Natural killer cell (primary cell): ENCODE results near the gene TIAM1. TPM values are rescaled to one million over a fixed set of nuclear protein-coding genes. Genes with fewer than 3 reads are reported as not detected.

Experiments
- ATAC-seq, 3 donors: fragments of 150-1000 bp in 2 of 3; fragments of 200-7000 bp in 1 of 3; cut with Tn5 transposase; 1 replicate in 1 of 3; 2 replicates in 2 of 3; pipeline ENCODE4 v1.10.0; 2021; ENCODE audit warnings: mild to moderate bottlenecking in 2 of 3, moderate library complexity in 2 of 3
- DNase-seq, 2 donors: peaks; one replicate each; pipeline versions ENCODE4 v3.0.0 to v3.0.0-alpha.2; 2013 to 2021; ENCODE audit warnings: mixed read lengths in 1 of 2
- H3K27ac ChIP-seq: one replicate; pipeline ENCODE4 v1.5.1; 2013; ENCODE audit warnings: mild to moderate bottlenecking, low read length
- H3K27me3 ChIP-seq: one replicate; pipeline ENCODE4 v1.6.1; 2013; ENCODE audit warnings: low read length; ENCODE audit not compliant: control insufficient read depth, insufficient read depth
- H3K36me3 ChIP-seq: one replicate; pipeline ENCODE4 v1.6.1; 2013; ENCODE audit warnings: low read length; ENCODE audit not compliant: control insufficient read depth, insufficient read depth
- H3K4me1 ChIP-seq: one replicate; pipeline ENCODE4 v1.6.1; 2013; ENCODE audit warnings: low read length; ENCODE audit not compliant: control insufficient read depth, insufficient read depth
- H3K4me3 ChIP-seq: one replicate; pipeline ENCODE4 v1.5.1; 2013; ENCODE audit warnings: low read length
- H3K9me3 ChIP-seq: one replicate; pipeline ENCODE4 v1.6.1; 2013; ENCODE audit warnings: low read length; ENCODE audit not compliant: control insufficient read depth, insufficient read depth
- H3K27ac Mint-ChIP-seq, 2 donors: one replicate each; pipeline ENCODE4 v1.8.0; 2022; ENCODE audit warnings: mild to moderate bottlenecking in 2 of 2, mixed read lengths in 2 of 2, moderate library complexity in 1 of 2
- H3K27me3 Mint-ChIP-seq, 2 donors: one replicate each; pipeline ENCODE4 v1.8.0; 2022; ENCODE audit warnings: low read depth in 2 of 2, mixed read lengths in 2 of 2
- H3K36me3 Mint-ChIP-seq: one replicate; pipeline ENCODE4 v1.8.0; 2022; ENCODE audit warnings: mixed read lengths
- H3K4me1 Mint-ChIP-seq, 2 donors: one replicate each; pipeline ENCODE4 v1.8.0; 2022; ENCODE audit warnings: mixed read lengths in 2 of 2
- H3K4me3 Mint-ChIP-seq: one replicate; pipeline ENCODE4 v1.8.0; 2022; ENCODE audit warnings: mild to moderate bottlenecking, moderate library complexity, mixed read lengths
- H3K9me3 Mint-ChIP-seq, 2 donors: one replicate each; pipeline ENCODE4 v1.8.0; 2022; ENCODE audit warnings: mixed read lengths in 2 of 2
- CTCF ChIP-seq: fragments of 200-600 bp; IDR thresholded peaks from one replicate; pipeline ENCODE4 v1.8.0; 2022; ENCODE audit warnings: antibody characterized with exemption
- WGBS: methylation state at CpG from one replicate; pipeline ENCODE4 v1.1.7; 2013; ENCODE audit warnings: missing lambda C conversion rate; ENCODE audit not compliant: insufficient coverage; 5-methylcytosine and 5-hydroxymethylcytosine counted together
- intact Hi-C: fragments of 100-400 bp; cut with micrococcal nuclease; formaldehyde crosslinking; loops from one replicate; pipeline ENCODE4 v1.14.2; 2022
- total RNA-seq, 4 donors: library from RNA; stranded (reverse); fragments of 120-200 nt in 1 of 4; gene quantifications; one replicate each; pipeline versions ENCODE4 v1.2.3 to v1.2.4, GENCODE V29; 2013 to 2022

Gene TIAM1
- total RNA-seq, 3 donors from 2014 or later (not counting 1 experiment from before 2014, with no cell fraction given) = 19.1 to 32.3 (median 19.4) TPM

GRCh38 chr21:31383770-31384169 is 39.7 kb upstream of the TIAM1 start:
- DNase-seq (no peak), ATAC-seq (no peak)
- H3K36me3 Mint-ChIP-seq = no peaks in the 10 kb centered on the region
- H3K27ac ChIP-seq = no peak overlapping the region
- H3K4me3 ChIP-seq = no peak overlapping the region
- no peaks in the 10 kb centered on the region for H3K9me3 Mint-ChIP-seq
- no peaks in the 10 kb centered on the region for H3K36me3 ChIP-seq
- no peaks in the 10 kb centered on the region for H3K27me3 Mint-ChIP-seq
- no peak for TF ChIP-seq CTCF
- no peaks in the 10 kb centered on the region for H3K9me3 ChIP-seq
- no peak overlapping the region for H3K27ac Mint-ChIP-seq
- intact Hi-C loops = no loop called here
- WGBS = 91% methylated on average over 7 of the region's 8 CpGs
- peaks cover 10 to 11% of the 10 kb centered on the region in 2 donors for H3K4me1 Mint-ChIP-seq
- H3K4me3 Mint-ChIP-seq = no peak overlapping the region
- H3K27me3 ChIP-seq = no peaks in the 10 kb centered on the region
- H3K4me1 ChIP-seq = no peaks in the 10 kb centered on the region

GRCh38 chr21:31382060-31382459 is 38.0 kb upstream of the TIAM1 start:
- 10% methylated on average over 3 of the region's 5 CpGs for WGBS
- Histone ChIP-seq H3K36me3 (no peaks in the 10 kb centered on the region), H3K4me3 (no peak overlapping the region), H3K27me3 (no peaks in the 10 kb centered on the region), H3K9me3 (no peaks in the 10 kb centered on the region), H3K27ac (no peak overlapping the region), H3K4me1 (no peaks in the 10 kb centered on the region)
- H3K27me3 Mint-ChIP-seq = no peaks in the 10 kb centered on the region
- H3K36me3 Mint-ChIP-seq = no peaks in the 10 kb centered on the region
- no peak for DNase-seq
- peaks cover 10 to 11% of the 10 kb centered on the region in 2 donors for H3K4me1 Mint-ChIP-seq
- no peak for TF ChIP-seq CTCF
- H3K27ac Mint-ChIP-seq = no peak overlapping the region
- intact Hi-C loops = no loop called here
- ATAC-seq = peak in 1 of 3 donors; percentile 32
- H3K9me3 Mint-ChIP-seq = no peaks in the 10 kb centered on the region
- peak overlapping the region; percentile 1 for H3K4me3 Mint-ChIP-seq

GRCh38 chr21:31376301-31376700 is 32.2 kb upstream of the TIAM1 start:
- no peak overlapping the region for H3K27ac ChIP-seq
- no peak for TF ChIP-seq CTCF
- Mint-ChIP-seq H3K9me3 (no peaks in the 10 kb centered on the region), H3K27ac (no peak overlapping the region), H3K27me3 (no peaks in the 10 kb centered on the region), H3K4me1 (peaks cover 0 to 5% of the 10 kb centered on the region in 2 donors), H3K36me3 (no peaks in the 10 kb centered on the region), H3K4me3 (no peak overlapping the region)
- intact Hi-C loops = loop anchor here (10.0 kb wide), 1 partner anchor 72 kb away; no protein-coding TSS in a partner anchor
- no peaks in the 10 kb centered on the region for H3K36me3 ChIP-seq
- DNase-seq (no peak), ATAC-seq (no peak)
- peaks cover 7% of the 10 kb centered on the region for H3K4me1 ChIP-seq
- H3K4me3 ChIP-seq = no peak overlapping the region
- H3K27me3 ChIP-seq = no peaks in the 10 kb centered on the region
- H3K9me3 ChIP-seq = no peaks in the 10 kb centered on the region
- WGBS = 76% methylated on average over 6 of the region's 8 CpGs

GRCh38 chr21:31374395-31374794 is 30.3 kb upstream of the TIAM1 start:
- no peaks in the 10 kb centered on the region for H3K27me3 Mint-ChIP-seq
- no peaks in the 10 kb centered on the region for H3K27me3 ChIP-seq
- H3K36me3 ChIP-seq = no peaks in the 10 kb centered on the region
- no peak for DNase-seq
- H3K9me3 ChIP-seq = no peaks in the 10 kb centered on the region
- H3K36me3 Mint-ChIP-seq = no peaks in the 10 kb centered on the region
- no peak for TF ChIP-seq CTCF
- H3K4me1 Mint-ChIP-seq = peaks cover 0 to 5% of the 10 kb centered on the region in 2 donors
- H3K4me3 ChIP-seq = no peak overlapping the region
- no peak overlapping the region for H3K27ac Mint-ChIP-seq
- H3K27ac ChIP-seq = no peak overlapping the region
- ATAC-seq = no peak
- WGBS = 95% methylated on average over 2 of the region's 4 CpGs
- no peak overlapping the region for H3K4me3 Mint-ChIP-seq
- peaks cover 7% of the 10 kb centered on the region for H3K4me1 ChIP-seq
- intact Hi-C loops = loop anchor here (10.0 kb wide), 1 partner anchor 70 kb away; no protein-coding TSS in a partner anchor
- H3K9me3 Mint-ChIP-seq = no peaks in the 10 kb centered on the region
